ENCODE measurements around the gene HIPK1. TPM values are rescaled to one million over a fixed set of nuclear protein-coding genes. Genes with fewer than 3 reads are reported as not detected.

The HIPK1 gene
- total and polyA plus RNA-seq, 8 donors = 6.8 to 42.1 (median 28.9) TPM

GRCh38 chr1:113963281-113963906, 34.3 kb downstream of the HIPK1 start:
- H3K27ac ChIP-seq = no peak overlapping the region
- TF ChIP-seq, protein P1, sequence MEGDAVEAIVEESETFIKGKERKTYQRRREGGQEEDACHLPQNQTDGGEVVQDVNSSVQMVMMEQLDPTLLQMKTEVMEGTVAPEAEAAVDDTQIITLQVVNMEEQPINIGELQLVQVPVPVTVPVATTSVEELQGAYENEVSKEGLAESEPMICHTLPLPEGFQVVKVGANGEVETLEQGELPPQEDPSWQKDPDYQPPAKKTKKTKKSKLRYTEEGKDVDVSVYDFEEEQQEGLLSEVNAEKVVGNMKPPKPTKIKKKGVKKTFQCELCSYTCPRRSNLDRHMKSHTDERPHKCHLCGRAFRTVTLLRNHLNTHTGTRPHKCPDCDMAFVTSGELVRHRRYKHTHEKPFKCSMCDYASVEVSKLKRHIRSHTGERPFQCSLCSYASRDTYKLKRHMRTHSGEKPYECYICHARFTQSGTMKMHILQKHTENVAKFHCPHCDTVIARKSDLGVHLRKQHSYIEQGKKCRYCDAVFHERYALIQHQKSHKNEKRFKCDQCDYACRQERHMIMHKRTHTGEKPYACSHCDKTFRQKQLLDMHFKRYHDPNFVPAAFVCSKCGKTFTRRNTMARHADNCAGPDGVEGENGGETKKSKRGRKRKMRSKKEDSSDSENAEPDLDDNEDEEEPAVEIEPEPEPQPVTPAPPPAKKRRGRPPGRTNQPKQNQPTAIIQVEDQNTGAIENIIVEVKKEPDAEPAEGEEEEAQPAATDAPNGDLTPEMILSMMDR (IDR thresholded peaks at IDR 0.05) = no peak
- 91 to 93% methylated on average over 12 of the region's 12 CpGs for WGBS, 2 donors
- H3K9me3 ChIP-seq = no peaks in the 10 kb centered on the region
- no peaks in the 10 kb centered on the region for H3K27me3 ChIP-seq
- no peak for ATAC-seq
- intact Hi-C loops (cut with DNase I) = no loop called here
- no peaks in the 10 kb centered on the region for H3K4me1 ChIP-seq
- no peak for FAIRE-seq
- DNase-seq = no peak
- peaks cover 5 to 47% (median 17%) of the 10 kb centered on the region in 3 donors for H3K36me3 ChIP-seq
- no peak overlapping the region for H3K4me3 ChIP-seq

- Histone ChIP-seq H3K27ac (no peak overlapping the region), H3K9me3 (no peaks in the 10 kb centered on the region), H3K4me1 (no peaks in the 10 kb centered on the region), H3K4me3 (no peak overlapping the region), H3K36me3 (peaks cover 8 to 70% (median 38%) of the 10 kb centered on the region in 3 donors), H3K27me3 (no peaks in the 10 kb centered on the region)
- FAIRE-seq = no peak
- peak in 2 of 4 donors; percentile 27 to 41 for ATAC-seq
- TF ChIP-seq, protein P1 (IDR thresholded peaks at IDR 0.05) = no peak
- intact Hi-C loops (cut with DNase I) = no loop called here
- no peak for DNase-seq
- WGBS, 2 donors = 88 to 94% methylated on average over 4 of the region's 4 CpGs
Observed at GRCh38 chr1:113965703-113966412, 36.7 kb downstream of the HIPK1 start.

DNA sequence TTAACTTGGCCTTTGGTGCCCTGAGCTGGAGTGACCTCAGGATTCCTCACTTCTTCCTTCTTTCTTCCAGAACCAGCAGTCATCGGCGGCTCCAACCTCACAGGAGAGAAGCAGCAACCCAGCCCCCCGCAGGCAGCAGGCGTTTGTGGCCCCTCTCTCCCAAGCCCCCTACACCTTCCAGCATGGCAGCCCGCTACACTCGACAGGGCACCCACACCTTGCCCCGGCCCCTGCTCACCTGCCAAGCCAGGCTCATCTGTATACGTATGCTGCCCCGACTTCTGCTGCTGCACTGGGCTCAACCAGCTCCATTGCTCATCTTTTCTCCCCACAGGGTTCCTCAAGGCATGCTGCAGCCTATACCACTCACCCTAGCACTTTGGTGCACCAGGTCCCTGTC, 43.8 kb downstream of the HIPK1 start:
- no peak overlapping the region for H3K27ac ChIP-seq
- ATAC-seq (no peak), DNase-seq (peak in 1 of 6 donors; percentile 57), FAIRE-seq (no peak)
- intact Hi-C loops (cut with DNase I) = no loop called here
- 85 to 98% methylated on average over 8 to 9 of the region's 9 CpGs for WGBS, 2 donors
- H3K27me3 ChIP-seq = no peaks in the 10 kb centered on the region
- peaks cover 4 to 57% (median 24%) of the 10 kb centered on the region in 3 donors for H3K36me3 ChIP-seq
- H3K4me3 ChIP-seq = no peak overlapping the region
- H3K4me1 ChIP-seq = no peaks in the 10 kb centered on the region
- TF ChIP-seq, protein P1 (IDR thresholded peaks at IDR 0.05) = no peak
- H3K9me3 ChIP-seq = no peaks in the 10 kb centered on the region

DNA sequence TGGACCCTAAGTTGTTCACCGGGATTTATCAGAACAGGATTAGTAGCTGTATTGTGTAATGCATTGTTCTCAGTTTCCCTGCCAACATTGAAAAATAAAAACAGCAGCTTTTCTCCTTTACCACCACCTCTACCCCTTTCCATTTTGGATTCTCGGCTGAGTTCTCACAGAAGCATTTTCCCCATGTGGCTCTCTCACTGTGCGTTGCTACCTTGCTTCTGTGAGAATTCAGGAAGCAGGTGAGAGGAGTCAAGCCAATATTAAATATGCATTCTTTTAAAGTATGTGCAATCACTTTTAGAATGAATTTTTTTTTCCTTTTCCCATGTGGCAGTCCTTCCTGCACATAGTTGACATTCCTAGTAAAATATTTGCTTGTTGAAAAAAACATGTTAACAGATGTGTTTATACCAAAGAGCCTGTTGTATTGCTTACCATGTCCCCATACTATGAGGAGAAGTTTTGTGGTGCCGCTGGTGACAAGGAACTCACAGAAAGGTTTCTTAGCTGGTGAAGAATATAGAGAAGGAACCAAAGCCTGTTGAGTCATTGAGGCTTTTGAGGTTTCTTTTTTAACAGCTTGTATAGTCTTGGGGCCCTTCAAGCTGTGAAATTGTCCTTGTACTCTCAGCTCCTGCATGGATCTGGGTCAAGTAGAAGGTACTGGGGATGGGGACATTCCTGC, 46.2 kb downstream of the HIPK1 start:
- Histone ChIP-seq H3K4me1 (peaks cover 0 to 7% (median 0%) of the 10 kb centered on the region in 3 donors), H3K4me3 (no peak overlapping the region), H3K36me3 (peaks cover 0 to 33% (median 3%) of the 10 kb centered on the region in 3 donors), H3K9me3 (no peaks in the 10 kb centered on the region), H3K27me3 (no peaks in the 10 kb centered on the region), H3K27ac (no peak overlapping the region)
- FAIRE-seq = no peak
- TF ChIP-seq, protein P1 (IDR thresholded peaks at IDR 0.05) = no peak
- no peak for DNase-seq
- intact Hi-C loops (cut with DNase I) = no loop called here
- WGBS, 2 donors = 64 to 66% methylated on average over 4 of the region's 4 CpGs
- ATAC-seq = no peak

All from pancreas (tissue), 10 donors.